Measurements from ENCODE around the gene ADAMTSL1. TPM values are rescaled to one million over a fixed set of nuclear protein-coding genes. Genes with fewer than 3 reads are reported as not detected.

ADAMTSL1 gene
- total and polyA plus RNA-seq, 2 of the 8 experiments (the other 6 are each of a cell fraction or from before 2014, with no cell fraction given), result 0.84 to 1.1 TPM

- TF ChIP-seq TBP (IDR thresholded peaks at IDR 0.05; ENCODE audit: low read depth, low read length) (no peak), RXRA (IDR thresholded peaks at IDR 0.05; ENCODE audit: insufficient read depth, low read depth, low read length) (no peak)
These were observed 419.5 kb downstream of the ADAMTSL1 start (continued) for GRCh38 chr9:18893491-18893890.

All from H1 (cell line).